Muscle of leg (tissue), 11 donors: ENCODE results near the gene MYO5C. TPM values are rescaled to one million over a fixed set of nuclear protein-coding genes. Genes with fewer than 3 reads are reported as not detected.

Source experiments
- DNase-seq: peaks from one replicate; pipeline ENCODE4 v3.0.0; 2013
- H3K27ac ChIP-seq: one replicate; pipeline ENCODE4 v1.5.1; 2013; ENCODE audit warnings: mild to moderate bottlenecking, low read length, control low read depth
- H3K27me3 ChIP-seq: one replicate; pipeline ENCODE4 v1.6.1; 2013; ENCODE audit warnings: low read length; ENCODE audit not compliant: control insufficient read depth, insufficient read depth
- H3K36me3 ChIP-seq: one replicate; pipeline ENCODE4 v1.6.1; 2013; ENCODE audit warnings: low read length; ENCODE audit not compliant: control insufficient read depth, insufficient read depth
- H3K4me1 ChIP-seq: one replicate; pipeline ENCODE4 v1.6.1; 2013; ENCODE audit warnings: low read length; ENCODE audit not compliant: control insufficient read depth, insufficient read depth
- H3K4me3 ChIP-seq: one replicate; pipeline ENCODE4 v1.5.1; 2013; ENCODE audit warnings: low read length, control low read depth
- H3K9me3 ChIP-seq: replicated peaks from 2 replicates; pipeline ENCODE4 v1.6.1; 2013; ENCODE audit warnings: low read depth, low read length; ENCODE audit not compliant: control insufficient read depth
- WGBS: methylation state at CpG from one replicate; pipeline ENCODE4 v1.1.5; 2013; ENCODE audit warnings: missing lambda C conversion rate; ENCODE audit not compliant: insufficient coverage; 5-methylcytosine and 5-hydroxymethylcytosine counted together
- polyA plus RNA-seq, 8 donors: library from polyadenylated mRNA; unstranded; fragments of 120-200 nt; gene quantifications; one replicate each; pipeline versions ENCODE4 v1.2.1 to v1.2.3, GENCODE V29; 2013; ENCODE audit warnings: inconsistent platforms in 1 of 8, low replicate concordance in 1 of 8; ENCODE audit not compliant: insufficient read length in 8 of 8, insufficient read depth in 1 of 8
- total RNA-seq: library from RNA; stranded (reverse); fragments of 120-200 nt; gene quantifications from one replicate; pipeline ENCODE4 v1.2.4, GENCODE V29; 2013

MYO5C gene
- total and polyA plus RNA-seq, 9 donors: 4.9 to 12.4 (median 6.0) TPM

GRCh38 chr15:52199271-52199670, 96.3 kb downstream of the MYO5C start:
- Histone ChIP-seq H3K9me3 (no peaks in the 10 kb centered on the region), H3K27me3 (no peaks in the 10 kb centered on the region), H3K4me3 (no peak overlapping the region), H3K4me1 (no peaks in the 10 kb centered on the region), H3K36me3 (peaks cover 6% of the 10 kb centered on the region), H3K27ac (no peak overlapping the region)
- DNase-seq: no peak
- no CpG with 5 or more reads among the region's 2 CpGs for WGBS

DNA sequence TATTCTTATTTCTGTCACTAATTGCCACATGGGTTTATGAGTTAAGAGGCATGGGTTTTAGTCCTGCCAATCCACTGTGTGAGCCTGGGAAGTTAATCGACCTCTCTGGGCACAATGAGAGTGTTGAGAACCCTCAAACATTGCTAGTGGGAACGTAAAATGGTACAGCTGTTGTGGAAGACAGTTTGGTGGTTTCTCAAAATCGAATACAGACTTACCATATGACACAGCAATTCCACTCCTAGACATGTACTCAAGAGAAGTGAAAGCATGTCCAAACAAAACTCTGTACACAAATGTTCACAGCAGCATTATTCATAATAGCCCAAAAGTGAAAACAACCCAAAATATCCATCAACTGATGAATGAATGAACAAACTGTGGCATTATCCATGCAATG, 98.7 kb downstream of the MYO5C start:
- Histone ChIP-seq H3K27ac (no peak overlapping the region), H3K27me3 (no peaks in the 10 kb centered on the region), H3K36me3 (peaks cover 10% of the 10 kb centered on the region), H3K4me3 (no peak overlapping the region), H3K9me3 (no peaks in the 10 kb centered on the region), H3K4me1 (no peaks in the 10 kb centered on the region)
- no CpG with 5 or more reads among the region's 3 CpGs for WGBS
- DNase-seq: no peak

DNA sequence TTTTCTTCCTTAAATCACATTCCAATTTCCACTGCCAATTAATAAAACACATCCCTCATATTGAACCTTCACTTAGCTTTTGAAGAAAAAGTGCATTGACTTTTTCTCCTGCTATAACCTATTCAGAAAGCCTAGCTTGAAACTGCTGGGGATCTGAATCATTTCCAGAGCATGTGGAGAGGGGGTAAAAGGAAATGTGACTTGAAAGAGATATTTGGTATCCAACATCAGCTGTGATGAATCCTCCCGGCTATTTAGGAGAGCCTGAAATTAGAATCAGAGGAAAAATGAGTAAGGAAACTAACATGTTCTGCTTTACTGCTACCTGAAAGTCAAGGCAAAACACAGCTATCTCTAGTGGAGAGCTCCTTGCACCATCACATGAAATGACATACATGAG, 101.8 kb downstream of the MYO5C start:
- no CpG with 5 or more reads among the region's 1 CpG for WGBS
- H3K4me1 ChIP-seq: no peaks in the 10 kb centered on the region
- no peak overlapping the region for H3K4me3 ChIP-seq
- H3K27me3 ChIP-seq: no peaks in the 10 kb centered on the region
- H3K9me3 ChIP-seq: no peaks in the 10 kb centered on the region
- H3K36me3 ChIP-seq: peaks cover 10% of the 10 kb centered on the region
- DNase-seq: no peak
- H3K27ac ChIP-seq: no peak overlapping the region

- Histone ChIP-seq H3K9me3 (no peaks in the 10 kb centered on the region), H3K27me3 (no peaks in the 10 kb centered on the region), H3K4me3 (no peak overlapping the region), H3K36me3 (peaks cover 10% of the 10 kb centered on the region), H3K27ac (no peak overlapping the region), H3K4me1 (no peaks in the 10 kb centered on the region)
- 21% methylated on average over 3 of the region's 4 CpGs for WGBS
- peak; percentile 38 for DNase-seq
Measured at GRCh38 chr15:52193321-52193720, 102.3 kb downstream of the MYO5C start.

GRCh38 chr15:52191207-52191606, 104.4 kb downstream of the MYO5C start, which contains the start of gene GNB5:
GNB5 (minus strand) TSS chr15:52191392; CDS start chr15:52184676, 6,716 bp downstream.
- Histone ChIP-seq H3K27ac (no peak within 1 kb of the TSS), H3K36me3 (peaks cover 8% of the 10 kb centered on the region), H3K27me3 (no peaks in the 10 kb centered on the region), H3K4me3 (no peak within 1 kb of the TSS), H3K4me1 (no peaks in the 10 kb centered on the region), H3K9me3 (no peaks in the 10 kb centered on the region)
- DNase-seq: no peak
- 88% methylated on average over 2 of the region's 7 CpGs for WGBS

GRCh38 chr15:52186651-52187486, 108.7 kb downstream of the MYO5C start:
- H3K9me3 ChIP-seq: no peaks in the 10 kb centered on the region
- peak; percentile 49 for DNase-seq
- 56% methylated on average over 9 of the region's 11 CpGs for WGBS
- no peak overlapping the region for H3K27ac ChIP-seq
- no peaks in the 10 kb centered on the region for H3K4me1 ChIP-seq
- H3K4me3 ChIP-seq: no peak overlapping the region
- H3K36me3 ChIP-seq: no peaks in the 10 kb centered on the region
- H3K27me3 ChIP-seq: peaks cover 4% of the 10 kb centered on the region

GRCh38 chr15:52185151-52185561, 110.4 kb downstream of the MYO5C start:
- Histone ChIP-seq H3K4me3 (no peak overlapping the region), H3K9me3 (no peaks in the 10 kb centered on the region), H3K27ac (no peak overlapping the region), H3K27me3 (peaks cover 15% of the 10 kb centered on the region), H3K4me1 (peaks cover 5% of the 10 kb centered on the region), H3K36me3 (no peaks in the 10 kb centered on the region)
- no peak for DNase-seq
- 92% methylated on average over 6 of the region's 7 CpGs for WGBS

DNA sequence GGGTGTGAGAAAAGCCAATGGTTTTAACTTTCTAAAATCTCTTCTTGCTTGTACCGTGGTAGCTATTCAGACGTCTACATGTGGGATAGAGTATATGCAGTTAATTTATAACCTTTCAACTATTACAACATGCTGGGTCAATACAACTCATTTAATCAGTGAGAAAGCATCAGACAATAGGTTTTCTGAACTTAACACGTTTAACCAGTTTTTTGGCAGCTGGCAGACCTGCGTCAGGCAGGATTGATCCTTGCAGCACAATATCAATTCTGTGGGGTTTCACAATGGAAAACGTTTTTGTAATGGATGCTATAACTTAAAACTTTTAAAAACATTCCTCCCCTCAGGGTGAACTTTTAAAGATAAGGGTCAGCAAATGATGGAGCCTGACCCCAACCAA, 110.9 kb downstream of the MYO5C start:
- Histone ChIP-seq H3K9me3 (no peaks in the 10 kb centered on the region), H3K27me3 (peaks cover 18% of the 10 kb centered on the region), H3K36me3 (no peaks in the 10 kb centered on the region), H3K4me1 (peaks cover 7% of the 10 kb centered on the region), H3K4me3 (no peak overlapping the region), H3K27ac (no peak overlapping the region)
- 80% methylated on average over 1 of the region's 5 CpGs for WGBS
- DNase-seq: no peak

DNA sequence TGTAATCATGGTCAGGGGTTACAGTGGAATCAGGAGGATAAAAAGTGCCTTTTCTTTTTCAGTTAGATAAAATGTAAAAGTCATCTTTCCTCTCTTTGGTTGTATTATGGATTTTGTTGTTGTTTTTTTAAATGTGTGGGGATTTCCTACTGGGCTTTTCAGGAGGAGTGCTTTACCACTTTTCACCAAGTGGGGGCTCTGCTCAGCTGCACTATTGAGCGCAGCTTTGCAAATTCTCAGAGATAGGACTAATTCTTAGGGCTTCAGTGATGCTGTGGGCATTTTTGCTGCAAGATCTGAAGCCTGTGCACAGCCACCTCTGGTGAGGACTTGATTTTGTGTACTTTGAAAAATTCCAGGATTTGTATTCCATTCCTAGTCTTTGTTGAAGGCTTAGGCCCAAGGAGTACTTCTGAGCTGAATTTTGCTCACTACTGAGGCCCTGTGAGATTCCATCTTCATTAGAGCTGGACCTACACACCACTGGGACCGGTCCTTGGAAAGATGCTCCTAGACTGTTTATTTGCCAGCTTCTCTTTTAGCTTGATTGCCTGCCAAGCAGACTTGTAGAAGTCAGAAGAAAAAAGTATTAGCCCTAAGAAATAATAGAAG, 111.9 kb downstream of the MYO5C start:
- Histone ChIP-seq H3K27ac (no peak overlapping the region), H3K4me1 (peaks cover 11% of the 10 kb centered on the region), H3K27me3 (peaks cover 22% of the 10 kb centered on the region), H3K36me3 (no peaks in the 10 kb centered on the region), H3K4me3 (no peak overlapping the region), H3K9me3 (no peaks in the 10 kb centered on the region)
- DNase-seq: peak; percentile 38
- WGBS: 20% methylated on average over 1 of the region's 2 CpGs

DNA sequence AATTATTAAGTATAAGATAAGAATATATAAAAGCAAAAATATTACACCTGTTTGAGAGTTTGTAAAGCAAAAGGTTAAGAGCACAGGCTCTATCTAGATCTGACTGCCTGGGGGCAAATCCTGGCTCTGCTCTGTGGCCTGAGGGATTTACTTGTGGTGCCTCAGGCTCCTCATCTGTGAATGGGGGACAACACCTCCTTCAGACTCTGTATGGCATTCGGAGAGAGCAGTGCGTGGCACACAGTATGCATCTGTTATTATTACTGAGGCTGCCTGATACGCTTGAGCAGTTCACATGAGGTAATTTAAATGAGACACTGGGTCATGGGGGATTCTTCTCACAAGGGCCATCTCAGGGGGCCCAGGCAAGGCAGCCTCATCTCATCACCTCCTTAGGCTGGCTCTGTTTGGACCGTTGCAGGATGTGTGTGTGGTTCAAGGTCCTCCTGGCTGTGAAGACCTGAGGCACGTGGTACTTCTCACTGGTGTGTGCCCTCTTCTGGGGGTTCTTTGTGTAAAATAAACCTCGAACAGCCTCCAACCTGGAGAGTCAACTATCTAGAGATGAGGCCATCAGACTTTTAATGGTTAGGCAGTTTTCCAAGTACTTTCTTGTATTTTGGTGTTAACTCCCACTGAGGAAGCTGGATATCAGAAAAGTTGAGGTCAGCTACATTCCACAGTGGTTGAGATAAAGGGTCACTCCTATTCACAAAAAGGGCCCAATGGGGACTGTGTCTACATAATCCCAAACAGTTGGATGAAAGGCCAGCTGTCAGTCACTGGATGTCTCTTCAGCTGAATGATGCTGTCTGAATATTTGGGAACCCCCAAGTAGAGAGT, 113.4 kb downstream of the MYO5C start:
- peaks cover 22% of the 10 kb centered on the region for H3K27me3 ChIP-seq
- H3K4me3 ChIP-seq: no peak overlapping the region
- WGBS: 78% methylated on average over 3 of the region's 6 CpGs
- no peak overlapping the region for H3K27ac ChIP-seq
- no peak for DNase-seq
- no peaks in the 10 kb centered on the region for H3K36me3 ChIP-seq
- no peaks in the 10 kb centered on the region for H3K9me3 ChIP-seq
- peaks cover 12% of the 10 kb centered on the region for H3K4me1 ChIP-seq
